ENCODE measurements around the gene JAGN1. TPM values are rescaled to one million over a fixed set of nuclear protein-coding genes. Genes with fewer than 3 reads are reported as not detected.
A peak's percentile ranks its signal among the peaks of the same experiment; 100 is the strongest.
"Not testable (repeated sequence)": the region's sequence is repeated elsewhere in the genome, so short reads cannot be mapped to it uniquely, and the experiment has no call there.

Gene JAGN1
- total and polyA plus RNA-seq, 7 experiments from 2014 or later, result 16.0 to 54.5 (median 29.1) TPM

DNA sequence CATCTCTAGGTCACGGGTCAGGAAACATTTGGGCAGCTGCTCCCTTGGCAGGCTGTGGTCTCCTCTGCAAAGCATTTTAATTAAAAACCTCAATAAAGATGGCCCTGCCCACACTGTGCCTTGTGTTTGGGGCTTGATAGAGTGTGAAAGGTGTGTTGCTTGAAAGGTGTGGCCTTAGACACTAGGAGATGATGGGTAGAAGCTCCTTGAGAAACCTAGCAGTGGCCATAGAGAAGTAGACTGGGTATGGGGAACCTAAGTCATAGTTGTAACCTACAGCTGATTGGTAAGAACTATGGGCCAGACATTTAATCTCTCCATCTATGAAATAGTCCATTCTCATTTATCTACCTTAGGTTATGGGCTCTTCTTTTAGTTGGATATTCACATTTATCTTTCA lies 3.3 kb downstream of the JAGN1 start:
- Histone ChIP-seq H3K4me3 (ENCODE audit: low read length) (no peak overlapping the region), H3K9me3 (ENCODE audit: control insufficient read depth in 2 of 3, low read length in 3 of 3) (no peaks in the 10 kb centered on the region), H3K36me3 (ENCODE audit: control insufficient read depth in 2 of 3, insufficient read depth in 3 of 3, low read length in 3 of 3) (peaks cover 0 to 23% (median 0%) of the 10 kb centered on the region in 3 experiments), H3K27ac (ENCODE audit: low read depth, low read length) (peak overlapping the region; percentile 29), H3K27me3 (ENCODE audit: control insufficient read depth in 2 of 2, insufficient read depth in 2 of 2, low read length in 2 of 2) (no peaks in the 10 kb centered on the region), H3K4me1 (ENCODE audit: control insufficient read depth in 2 of 2, insufficient read depth in 2 of 2, low read length in 2 of 2) (peaks cover 11 to 15% of the 10 kb centered on the region in 2 donors)
- DNase-seq (no peak), ATAC-seq (no peak)
- Mint-ChIP-seq H3K27me3 (no peaks in the 10 kb centered on the region), H3K9me3 (no peaks in the 10 kb centered on the region), H3K4me3 (peak overlapping the region in 4 of 10 donors; percentile 1 to 35 (median 11)), H3K27ac (peak overlapping the region in 6 of 9 donors; percentile 8 to 83 (median 38)), H3K36me3 (peaks cover 13 to 28% (median 22%) of the 10 kb centered on the region in 5 donors), H3K4me1 (peaks cover 35 to 68% (median 57%) of the 10 kb centered on the region in 7 donors)
- ChIA-PET POLR2A (interaction anchor here (1.3 to 2.8 kb wide), 2 partner anchors 8 to 39 kb away, joined by 3 to 9 read pairs; partner anchors contain the start of gene CRELD1), CTCF (interaction anchor here (0.7 kb wide), 1 partner anchor 9 kb away, joined by 3 read pairs; the partner anchor contains the start of gene IL17RE)
- intact Hi-C loops (cut with micrococcal nuclease), result loop anchor here in 1 of 2 donors (5.0 kb wide), 1 partner anchor 86 kb away; no protein-coding TSS in a partner anchor

DNA sequence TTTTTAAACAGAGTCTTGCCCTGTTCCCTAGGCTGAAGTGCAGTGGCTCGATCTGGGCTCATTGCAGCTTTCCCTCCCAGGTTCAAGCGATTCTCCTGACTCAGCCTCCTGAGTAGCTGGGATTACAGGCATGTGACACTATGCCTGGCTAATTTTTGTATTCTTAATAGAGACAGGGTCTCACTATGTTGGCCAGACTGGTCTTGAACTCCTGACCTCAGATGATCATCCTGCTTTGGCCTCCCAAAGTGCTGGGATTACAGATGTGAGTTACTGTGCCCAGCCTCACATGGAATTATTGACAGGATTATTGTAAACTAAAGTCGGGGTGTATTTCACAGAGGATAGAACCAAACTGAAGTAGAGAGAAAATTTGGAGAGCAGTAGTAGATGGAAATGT lies 5.3 kb downstream of the JAGN1 start:
- intact Hi-C loops (cut with micrococcal nuclease); ATAC-seq; H3K9me3 ChIP-seq (ENCODE audit: control insufficient read depth in 2 of 3, low read length in 3 of 3); H3K4me1 ChIP-seq (ENCODE audit: control insufficient read depth in 2 of 2, insufficient read depth in 2 of 2, low read length in 2 of 2); H3K27me3 Mint-ChIP-seq; H3K4me3 ChIP-seq (ENCODE audit: low read length); DNase-seq; H3K27me3 ChIP-seq (ENCODE audit: control insufficient read depth in 2 of 2, insufficient read depth in 2 of 2, low read length in 2 of 2); H3K4me3 Mint-ChIP-seq; CTCF ChIA-PET; H3K9me3 Mint-ChIP-seq: not testable (repeated sequence)
- Histone ChIP-seq H3K27ac (ENCODE audit: low read depth, low read length) (peak overlapping the region; percentile 12), H3K36me3 (ENCODE audit: control insufficient read depth in 2 of 3, insufficient read depth in 3 of 3, low read length in 3 of 3) (peaks cover 0 to 20% (median 0%) of the 10 kb centered on the region in 3 experiments)
- Mint-ChIP-seq H3K36me3 (peaks cover 13 to 28% (median 22%) of the 10 kb centered on the region in 5 donors), H3K27ac (peak overlapping the region in 7 of 9 donors; percentile 4 to 81 (median 49)), H3K4me1 (peaks cover 36 to 66% (median 58%) of the 10 kb centered on the region in 7 donors)
- POLR2A ChIA-PET, result interaction anchor here (2.8 kb wide), 1 partner anchor 37 kb away, joined by 9 read pairs; the partner anchor contains the start of gene CRELD1

DNA sequence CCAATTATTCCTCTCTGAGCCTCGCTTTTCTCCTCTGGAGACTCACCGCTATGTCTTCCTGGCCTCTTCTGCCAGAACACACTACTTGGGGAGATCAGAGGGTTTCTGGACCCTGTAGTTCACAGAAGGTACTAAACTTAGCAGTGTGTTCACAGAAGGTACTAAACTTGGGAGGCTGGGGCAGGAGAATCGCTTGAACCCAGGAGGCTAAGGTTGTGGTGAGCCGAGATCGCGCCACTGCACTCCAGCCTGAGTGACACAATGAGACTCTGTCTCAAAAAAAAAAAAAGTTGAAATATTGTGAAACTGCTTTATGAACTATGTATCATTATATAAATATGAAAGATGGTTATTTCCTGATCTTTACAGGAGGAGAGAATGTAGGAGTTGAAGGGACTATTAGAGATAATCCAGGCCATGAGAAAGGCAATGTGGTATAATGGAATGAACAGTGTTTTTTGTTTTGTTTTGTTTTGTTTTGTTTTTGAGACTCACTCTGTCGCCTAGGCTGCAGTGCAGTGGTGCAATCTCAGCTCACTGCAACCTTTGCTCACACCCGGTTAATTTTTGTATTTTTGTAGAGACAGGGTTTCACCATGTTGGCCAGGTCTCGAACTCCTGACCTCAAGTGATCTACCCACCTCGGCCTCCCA lies 6.5 kb downstream of the JAGN1 start:
- not testable (repeated sequence) for H3K27me3 ChIP-seq (ENCODE audit: control insufficient read depth in 2 of 2, insufficient read depth in 2 of 2, low read length in 2 of 2)

DNA sequence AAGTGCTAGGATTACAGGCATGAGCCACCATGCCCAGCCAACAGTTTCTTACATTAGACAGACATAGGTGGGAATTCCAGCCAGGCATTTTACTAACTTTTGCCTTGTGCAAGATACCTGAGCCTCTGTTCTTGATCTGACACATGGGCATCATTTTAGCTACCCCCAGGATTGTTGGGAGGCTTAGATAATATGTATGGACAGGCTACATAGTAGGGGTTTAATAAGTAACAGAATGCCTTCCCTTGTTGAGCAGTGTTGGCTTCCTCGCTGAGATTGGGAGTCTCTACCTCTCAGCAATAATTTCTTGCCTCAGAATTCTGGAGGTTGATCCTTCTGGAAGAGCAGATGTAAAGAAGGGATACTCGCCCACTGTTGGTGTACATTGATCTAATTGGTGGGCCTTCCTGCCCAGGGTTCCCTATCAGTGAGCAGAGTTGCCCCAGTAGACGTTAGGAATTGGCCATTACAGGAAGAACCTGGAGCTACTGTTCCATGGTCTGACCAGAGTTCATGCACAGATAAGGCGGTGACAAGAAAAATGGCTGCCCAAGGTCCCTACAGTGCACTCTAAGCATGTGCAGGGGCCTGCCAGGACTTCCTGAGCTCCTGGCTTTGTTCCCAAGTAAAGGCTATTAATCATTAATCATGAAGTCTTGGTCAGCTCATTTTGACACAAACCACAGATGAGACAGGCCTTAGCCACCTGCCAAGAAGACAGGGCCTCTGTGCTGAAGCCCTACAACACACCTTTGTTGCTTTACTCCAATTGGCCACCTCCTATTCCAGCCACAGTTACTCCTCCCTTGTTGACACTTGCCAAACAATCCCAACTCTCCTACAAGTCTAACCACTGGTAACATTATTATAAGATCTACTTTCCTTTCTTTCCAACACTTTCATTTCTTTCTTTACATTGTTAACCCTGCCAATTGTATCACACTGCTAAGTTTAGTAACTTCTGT lies 7.3 kb downstream of the JAGN1 start:
- Histone ChIP-seq H3K36me3 (ENCODE audit: control insufficient read depth in 2 of 3, insufficient read depth in 3 of 3, low read length in 3 of 3) (peaks cover 0 to 20% (median 0%) of the 10 kb centered on the region in 3 experiments), H3K9me3 (ENCODE audit: control insufficient read depth in 2 of 3, low read length in 3 of 3) (no peaks in the 10 kb centered on the region), H3K27ac (ENCODE audit: low read depth, low read length) (peak overlapping the region; percentile 25), H3K27me3 (ENCODE audit: control insufficient read depth in 2 of 2, insufficient read depth in 2 of 2, low read length in 2 of 2) (no peaks in the 10 kb centered on the region), H3K4me3 (ENCODE audit: low read length) (no peak overlapping the region), H3K4me1 (ENCODE audit: control insufficient read depth in 2 of 2, insufficient read depth in 2 of 2, low read length in 2 of 2) (peaks cover 10 to 17% of the 10 kb centered on the region in 2 donors)
- H3K4me3 Mint-ChIP-seq, result no peak overlapping the region
- CTCF ChIA-PET, result no interaction called here
- H3K4me1 Mint-ChIP-seq, result peaks cover 30 to 64% (median 56%) of the 10 kb centered on the region in 7 donors
- peaks cover 9 to 19% (median 17%) of the 10 kb centered on the region in 5 donors for H3K36me3 Mint-ChIP-seq
- POLR2A ChIA-PET, result interaction anchor here (0.6 to 0.9 kb wide), 2 partner anchors 27 to 35 kb away, joined by 3 read pairs; partner anchors contain the start of gene CRELD1
- DNase-seq, result no peak
- intact Hi-C loops (cut with micrococcal nuclease), result no loop called here
- H3K9me3 Mint-ChIP-seq, result no peaks in the 10 kb centered on the region
- peak overlapping the region in 8 of 9 donors; percentile 31 to 87 (median 64) for H3K27ac Mint-ChIP-seq
- H3K27me3 Mint-ChIP-seq, result no peaks in the 10 kb centered on the region
- no peak for ATAC-seq

More for the DNA sequence above, 6.5 kb downstream of the JAGN1 start:
- intact Hi-C loops (cut with micrococcal nuclease); H3K9me3 Mint-ChIP-seq; H3K27ac ChIP-seq (ENCODE audit: low read depth, low read length); H3K9me3 ChIP-seq (ENCODE audit: control insufficient read depth in 2 of 3, low read length in 3 of 3); H3K4me1 ChIP-seq (ENCODE audit: control insufficient read depth in 2 of 2, insufficient read depth in 2 of 2, low read length in 2 of 2); ATAC-seq; DNase-seq; H3K4me3 ChIP-seq (ENCODE audit: low read length); H3K4me3 Mint-ChIP-seq; CTCF ChIA-PET; H3K27me3 Mint-ChIP-seq: not testable (repeated sequence)
- Mint-ChIP-seq H3K27ac (peak overlapping the region in 8 of 9 donors; percentile 31 to 87 (median 64)), H3K36me3 (peaks cover 13 to 23% (median 22%) of the 10 kb centered on the region in 5 donors), H3K4me1 (peaks cover 36 to 63% (median 55%) of the 10 kb centered on the region in 7 donors)
- H3K36me3 ChIP-seq (ENCODE audit: control insufficient read depth in 2 of 3, insufficient read depth in 3 of 3, low read length in 3 of 3), result peaks cover 0 to 20% (median 0%) of the 10 kb centered on the region in 3 experiments
- POLR2A ChIA-PET, result interaction anchor here (0.9 kb wide), 1 partner anchor 36 kb away, joined by 3 read pairs; the partner anchor contains the start of gene CRELD1

DNA sequence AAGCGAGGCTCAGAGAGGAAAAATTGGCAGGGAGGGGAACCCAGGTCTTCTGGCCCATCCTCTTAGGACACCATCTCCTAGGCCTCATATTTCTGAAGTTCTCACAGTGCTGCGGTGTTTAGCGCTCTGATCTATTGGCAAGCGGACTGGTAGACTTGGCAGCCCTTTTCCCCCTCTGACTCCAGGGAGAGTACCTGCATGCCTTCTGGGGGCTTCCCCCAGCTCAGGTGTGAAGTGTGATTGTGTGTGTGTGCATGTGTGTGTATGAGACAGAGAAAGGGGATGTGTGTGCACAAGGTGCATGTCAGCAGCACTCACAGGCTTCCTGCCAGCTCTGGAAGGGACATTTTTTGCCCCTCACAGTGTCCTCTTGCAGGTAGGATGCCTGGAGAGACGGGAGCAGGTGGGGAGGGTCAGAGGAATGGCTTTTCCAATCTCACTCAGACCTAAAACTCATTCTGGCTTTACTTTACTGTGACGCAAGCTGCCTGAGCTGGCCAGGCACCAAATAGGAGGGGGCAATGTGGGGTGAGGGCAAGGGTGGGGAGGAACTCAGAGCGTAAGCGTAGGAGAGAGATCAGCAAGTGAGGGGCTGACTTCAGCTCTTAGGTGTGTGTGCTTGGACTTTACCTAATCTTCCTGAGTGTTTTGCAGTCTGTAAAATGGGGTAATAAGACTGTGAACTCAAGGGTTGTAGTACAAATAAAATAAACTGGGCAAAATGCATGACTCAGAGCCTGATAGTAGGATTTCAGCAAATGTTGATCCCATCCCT lies 8.2 kb downstream of the JAGN1 start:
- ChIA-PET CTCF (no interaction called here), POLR2A (interaction anchor here (0.7 kb wide), 1 partner anchor 21 kb away, joined by 3 read pairs; no protein-coding TSS in a partner anchor)
- no peaks in the 10 kb centered on the region for H3K27me3 ChIP-seq (ENCODE audit: control insufficient read depth in 2 of 2, insufficient read depth in 2 of 2, low read length in 2 of 2)
- Mint-ChIP-seq H3K36me3 (peaks cover 4 to 12% (median 11%) of the 10 kb centered on the region in 5 donors), H3K4me3 (no peak overlapping the region), H3K27ac (peak overlapping the region in 8 of 9 donors; percentile 9 to 87 (median 57)), H3K27me3 (no peaks in the 10 kb centered on the region), H3K9me3 (no peaks in the 10 kb centered on the region), H3K4me1 (peaks cover 28 to 65% (median 56%) of the 10 kb centered on the region in 7 donors)
- H3K9me3 ChIP-seq (ENCODE audit: control insufficient read depth in 2 of 3, low read length in 3 of 3), result no peaks in the 10 kb centered on the region
- no peak overlapping the region for H3K4me3 ChIP-seq (ENCODE audit: low read length)
- peaks cover 0 to 10% (median 0%) of the 10 kb centered on the region in 3 experiments for H3K36me3 ChIP-seq (ENCODE audit: control insufficient read depth in 2 of 3, insufficient read depth in 3 of 3, low read length in 3 of 3)
- ATAC-seq, result no peak
- DNase-seq, result no peak
- peak overlapping the region; percentile 25 for H3K27ac ChIP-seq (ENCODE audit: low read depth, low read length)
- H3K4me1 ChIP-seq (ENCODE audit: control insufficient read depth in 2 of 2, insufficient read depth in 2 of 2, low read length in 2 of 2), result peaks cover 10 to 20% of the 10 kb centered on the region in 2 donors
- intact Hi-C loops (cut with micrococcal nuclease), result no loop called here
